H9 (cell line): ENCODE results near the gene GPC6. TPM values are rescaled to one million over a fixed set of nuclear protein-coding genes. Genes with fewer than 3 reads are reported as not detected.

Source experiments
- DNase-seq: peaks from one replicate; pipeline ENCODE4 v3.0.0-alpha.2; 2017
- H2AFZ ChIP-seq: one replicate; pipeline ENCODE4 v1.6.1; 2013; ENCODE audit warnings: mild to moderate bottlenecking, low read length, control low read depth, moderate library complexity
- H2AK5ac ChIP-seq: 2 replicates; pipeline ENCODE4 v1.6.1; 2013; ENCODE audit warnings: low read length, control low read depth, mixed read lengths; ENCODE audit not compliant: insufficient read length
- H2BK120ac ChIP-seq: one replicate; pipeline ENCODE4 v1.6.1; 2013; ENCODE audit warnings: low read depth, mild to moderate bottlenecking, low read length, control low read depth, inconsistent platforms; ENCODE audit not compliant: poor library complexity, severe bottlenecking
- H2BK12ac ChIP-seq: 2 replicates; pipeline ENCODE4 v1.6.1; 2013; ENCODE audit warnings: low read length, control low read depth, mixed read lengths, low read depth; ENCODE audit not compliant: insufficient read length
- H2BK15ac ChIP-seq: 2 replicates; pipeline ENCODE4 v1.6.1; 2013; ENCODE audit warnings: low read depth, low read length, control low read depth
- H2BK20ac ChIP-seq: one replicate; pipeline ENCODE4 v1.6.1; 2013; ENCODE audit warnings: low read depth, mild to moderate bottlenecking, low read length, control low read depth, inconsistent platforms; ENCODE audit not compliant: poor library complexity, severe bottlenecking
- H2BK5ac ChIP-seq: 2 replicates; pipeline ENCODE4 v1.6.1; 2013; ENCODE audit warnings: low read length, control low read depth, mixed read lengths; ENCODE audit not compliant: insufficient read length
- H3K14ac ChIP-seq: 2 replicates; pipeline ENCODE4 v1.6.1; 2013; ENCODE audit warnings: low read length, control low read depth; ENCODE audit not compliant: insufficient read depth
- H3K18ac ChIP-seq: 2 replicates; pipeline ENCODE4 v1.6.1; 2013; ENCODE audit warnings: low read depth, mild to moderate bottlenecking, mixed read lengths, low read length, control low read depth; ENCODE audit not compliant: insufficient read length
- H3K23ac ChIP-seq: 2 replicates; pipeline ENCODE4 v1.6.1; 2013; ENCODE audit warnings: low read length, control low read depth, mixed read lengths, low read depth; ENCODE audit not compliant: insufficient read length
- H3K23me2 ChIP-seq: 2 replicates; pipeline ENCODE4 v1.6.1; 2013; ENCODE audit warnings: low read depth, mild to moderate bottlenecking, mixed read lengths, low read length, control low read depth; ENCODE audit not compliant: insufficient read length, poor library complexity, severe bottlenecking
- H3K27ac ChIP-seq: 2 replicates; pipeline ENCODE4 v1.5.1; 2013; ENCODE audit warnings: low read length, control low read depth, mixed read lengths, low read depth; ENCODE audit not compliant: insufficient read length
- H3K27me3 ChIP-seq: 2 replicates; pipeline ENCODE4 v1.6.1; 2013; ENCODE audit warnings: low read length, control low read depth, inconsistent platforms; ENCODE audit not compliant: insufficient read depth
- H3K4ac ChIP-seq: 2 replicates; pipeline ENCODE4 v1.6.1; 2013; ENCODE audit warnings: low read depth, mild to moderate bottlenecking, control low read depth, inconsistent platforms, low read length, moderate library complexity
- H3K4me1 ChIP-seq: 2 replicates; pipeline ENCODE4 v1.6.1; 2013; ENCODE audit warnings: low read length, control low read depth, inconsistent platforms; ENCODE audit not compliant: insufficient read depth
- H3K4me2 ChIP-seq: 2 replicates; pipeline ENCODE4 v1.6.1; 2013; ENCODE audit warnings: low read length, control low read depth, mixed read lengths; ENCODE audit not compliant: insufficient read length, insufficient read depth
- H3K56ac ChIP-seq: 2 replicates; pipeline ENCODE4 v1.6.1; 2013; ENCODE audit warnings: low read depth, mild to moderate bottlenecking, mixed read lengths, low read length, control low read depth; ENCODE audit not compliant: insufficient read length
- H3K79me1 ChIP-seq: 2 replicates; pipeline ENCODE4 v1.6.1; 2013; ENCODE audit warnings: low read depth, mild to moderate bottlenecking, moderate library complexity, low read length, control low read depth, inconsistent platforms; ENCODE audit not compliant: insufficient read depth, poor library complexity, severe bottlenecking
- H3K79me2 ChIP-seq: 2 replicates; pipeline ENCODE4 v1.6.1; 2013; ENCODE audit warnings: low read length, control low read depth, inconsistent platforms; ENCODE audit not compliant: insufficient read depth
- H3K9ac ChIP-seq: 2 replicates; pipeline ENCODE4 v1.6.1; 2013; ENCODE audit warnings: low read length, control low read depth, mixed read lengths; ENCODE audit not compliant: insufficient read length; ENCODE audit errors: extremely low read depth
- H3K9me3 ChIP-seq: one replicate; pipeline ENCODE4 v1.6.1; 2013; ENCODE audit warnings: low read depth, low read length, inconsistent platforms; ENCODE audit not compliant: control insufficient read depth
- H3T11ph ChIP-seq: one replicate; pipeline ENCODE4 v1.6.1; 2013; ENCODE audit warnings: mild to moderate bottlenecking, low read length, control low read depth, inconsistent platforms
- H4K20me1 ChIP-seq: one replicate; pipeline ENCODE4 v1.6.1; 2013; ENCODE audit not compliant: control insufficient read depth, insufficient read length, insufficient read depth
- H4K5ac ChIP-seq: 2 replicates; pipeline ENCODE4 v1.6.1; 2013; ENCODE audit warnings: low read depth, mild to moderate bottlenecking, mixed read lengths, low read length, control low read depth; ENCODE audit not compliant: insufficient read length
- H4K8ac ChIP-seq: replicated peaks from 2 replicates; pipeline ENCODE4 v1.6.1; 2013; ENCODE audit warnings: low read length, control low read depth, mixed read lengths, low read depth; ENCODE audit not compliant: insufficient read length
- H4K91ac ChIP-seq: 2 replicates; pipeline ENCODE4 v1.6.1; 2013; ENCODE audit warnings: low read depth, mild to moderate bottlenecking, moderate library complexity, mixed read lengths, low read length, control low read depth; ENCODE audit not compliant: insufficient read length
- H3K27ac Mint-ChIP-seq, 3 experiments: 2 replicates in 2 of 3; 3 replicates in 1 of 3; pipeline ENCODE4 v1.8.0; 2020 to 2021; ENCODE audit warnings: mixed read lengths in 3 of 3, mild to moderate bottlenecking in 1 of 3, moderate library complexity in 1 of 3
- H3K27me3 Mint-ChIP-seq: 2 replicates; pipeline ENCODE4 v1.8.0; 2021; ENCODE audit warnings: low read depth, mild to moderate bottlenecking, moderate library complexity, mixed read lengths
- H3K36me3 Mint-ChIP-seq, 3 experiments: 2 replicates in 2 of 3; 3 replicates in 1 of 3; pipeline ENCODE4 v1.8.0; 2020 to 2021; ENCODE audit warnings: low read depth in 3 of 3, mixed read lengths in 3 of 3; ENCODE audit not compliant: insufficient read depth in 1 of 3
- H3K4me1 Mint-ChIP-seq, 2 experiments: 2 replicates each; pipeline ENCODE4 v1.8.0; 2020; ENCODE audit warnings: mixed read lengths in 2 of 2
- H3K4me3 Mint-ChIP-seq, 2 experiments: 2 replicates in 1 of 2; 3 replicates in 1 of 2; pipeline ENCODE4 v1.8.0; 2020 to 2021; ENCODE audit warnings: mild to moderate bottlenecking in 2 of 2, mixed read lengths in 2 of 2, moderate library complexity in 1 of 2
- H3K9me3 Mint-ChIP-seq, 2 experiments: 2 replicates in 1 of 2; 3 replicates in 1 of 2; pipeline ENCODE4 v1.8.0; 2020; ENCODE audit warnings: mild to moderate bottlenecking in 2 of 2, mixed read lengths in 2 of 2, moderate library complexity in 1 of 2
- CTCF ChIP-seq: fragments of 200-600 bp; sonication (generic); conservative IDR thresholded peaks from 3 replicates; pipeline ENCODE4 v1.8.0; 2021; ENCODE audit warnings: antibody characterized with exemption, mild to moderate bottlenecking
- WGBS: extraction: QIAGEN DNeasy Blood & Tissue Kit; methylation state at CpG from one replicate; pipeline ENCODE4 v1.1.7; 2013; ENCODE audit warnings: missing lambda C conversion rate, low lambda C conversion rate, mixed read lengths; ENCODE audit not compliant: insufficient read length; ENCODE audit errors: extremely low coverage; 5-methylcytosine and 5-hydroxymethylcytosine counted together
- total RNA-seq: library from RNA; stranded (reverse); gene quantifications from 2 replicates; pipeline ENCODE4 v1.2.1, GENCODE V29; 2021

Gene GPC6
- total RNA-seq, 1 experiment from 2014 or later: 15.6 TPM

- no peak overlapping the region for H2BK12ac ChIP-seq
- H3K36me3 Mint-ChIP-seq: no peaks in the 10 kb centered on the region; a peak in 1 of 7 replicates
- no peak overlapping the region for H2BK120ac ChIP-seq
Measured at GRCh38 chr13:94318418-94318817, 1091.8 kb downstream of the GPC6 start.

More at GRCh38 chr13:94318418-94318817, 1091.8 kb downstream of the GPC6 start:
- H3K79me2 ChIP-seq: no peaks in the 10 kb centered on the region
- H2AK5ac ChIP-seq: no peak overlapping the region
- Mint-ChIP-seq H3K27ac (no peak overlapping the region), H3K4me1 (peaks cover 0 to 1% of the 10 kb centered on the region in 2 experiments; a peak in 3 of 4 replicates), H3K4me3 (no peak overlapping the region), H3K27me3 (no peaks in the 10 kb centered on the region; the same call in 1 of the 2 replicates), H3K9me3 (no peaks in the 10 kb centered on the region)
- no peaks in the 10 kb centered on the region for H3K9me3 ChIP-seq
- H3T11ph ChIP-seq: no peak overlapping the region
- WGBS: no CpG with 5 or more reads among the region's 3 CpGs
- no peaks in the 10 kb centered on the region for H3K79me1 ChIP-seq
- H3K56ac ChIP-seq: no peak overlapping the region
- no peak overlapping the region for H2AFZ ChIP-seq
- no peak overlapping the region for H4K8ac ChIP-seq
- H2BK20ac ChIP-seq: no peak overlapping the region
- H2BK5ac ChIP-seq: no peak overlapping the region
- H4K91ac ChIP-seq: no peak overlapping the region
- no peaks in the 10 kb centered on the region for H3K23me2 ChIP-seq
- H3K14ac ChIP-seq: no peak overlapping the region
- no peak overlapping the region for H3K4ac ChIP-seq
- no peak overlapping the region for H3K23ac ChIP-seq
- no peaks in the 10 kb centered on the region for H3K4me1 ChIP-seq
- H4K20me1 ChIP-seq: no peaks in the 10 kb centered on the region
- no peak overlapping the region for H2BK15ac ChIP-seq
- H3K27ac ChIP-seq: no peak overlapping the region
- no peaks in the 10 kb centered on the region for H3K27me3 ChIP-seq
- no peak overlapping the region for H3K9ac ChIP-seq
- TF ChIP-seq CTCF: no peak
- H4K5ac ChIP-seq: no peak overlapping the region
- H3K4me2 ChIP-seq: no peak overlapping the region
- no peak overlapping the region for H3K18ac ChIP-seq
- DNase-seq: no peak
